GM12878 (cell line): ENCODE results near the gene RALGAPA1.

Experiments
- BRCA1 ChIP-seq: IDR thresholded peaks from 2 replicates; pipeline ENCODE4 v1.6.1; 2011; ENCODE audit warnings: low read depth, low read length, improper control_type of control experiment
- ESRRA ChIP-seq: IDR thresholded peaks from 2 replicates; pipeline ENCODE4 v1.6.1; 2012; ENCODE audit warnings: mild to moderate bottlenecking, low read length, improper control_type of control experiment
- JUND ChIP-seq: IDR thresholded peaks from 2 replicates; pipeline ENCODE4 v1.6.1; 2012; ENCODE audit warnings: low read depth, mild to moderate bottlenecking, low read length, improper control_type of control experiment, moderate library complexity
- MYC ChIP-seq: IDR thresholded peaks from 2 replicates; pipeline ENCODE4 v1.6.1; 2011; ENCODE audit warnings: mild to moderate bottlenecking, low read length, moderate library complexity, inconsistent platforms; ENCODE audit not compliant: insufficient read depth, insufficient replicate concordance, insufficient read length, severe bottlenecking
- NRF1 ChIP-seq: conservative IDR thresholded peaks from 2 replicates; pipeline ENCODE4 v1.6.1; 2011; ENCODE audit warnings: mild to moderate bottlenecking, low read depth, low read length, improper control_type of control experiment
- POLR2A ChIP-seq: IDR thresholded peaks from 2 replicates; pipeline ENCODE4 v1.6.1; 2011; ENCODE audit warnings: low read depth, mild to moderate bottlenecking, low read length
- POLR2AphosphoS5 ChIP-seq: IDR thresholded peaks from 2 replicates; pipeline ENCODE4 v1.6.1; 2011; ENCODE audit warnings: mild to moderate bottlenecking, low read length, inconsistent platforms
- RAD21 ChIP-seq: IDR thresholded peaks from 2 replicates; pipeline ENCODE4 v1.6.1; 2011; ENCODE audit warnings: mild to moderate bottlenecking, low read depth, low read length, moderate library complexity; ENCODE audit not compliant: insufficient read depth
- RELA ChIP-seq: fragments of 450-650 bp; IDR thresholded peaks from 2 replicates; pipeline ENCODE4 v1.8.0; 2014; ENCODE audit warnings: borderline replicate concordance; ENCODE audit not compliant: partially characterized antibody
- STAT3 ChIP-seq: IDR thresholded peaks from 2 replicates; pipeline ENCODE4 v1.6.1; 2011; ENCODE audit warnings: low read depth, low read length, improper control_type of control experiment
- SUZ12 ChIP-seq: fragments of 200-600 bp; sonication (generic); IDR thresholded peaks from one replicate; pipeline ENCODE4 v1.6.1; 2018; ENCODE audit warnings: antibody characterized with exemption, mild to moderate bottlenecking; ENCODE audit not compliant: unreplicated experiment
- TF ChIP-seq, protein P1 (sequence below): IDR thresholded peaks from 2 replicates; pipeline ENCODE4 v1.6.1; 2011; ENCODE audit warnings: borderline replicate concordance, low read depth, mild to moderate bottlenecking, moderate library complexity, low read length; ENCODE audit not compliant: insufficient read depth, poor library complexity, severe bottlenecking
- TF ChIP-seq, protein P2 (sequence below), 3 experiments: IDR thresholded peaks in 2 of 3; conservative IDR thresholded peaks in 1 of 3; 2 replicates each; pipeline ENCODE4 v1.5.1; 2011; ENCODE audit warnings: low read depth in 3 of 3, low read length in 3 of 3, mild to moderate bottlenecking in 3 of 3, control low read depth in 2 of 3, moderate library complexity in 2 of 3, inconsistent platforms in 1 of 3, mixed read lengths in 1 of 3; ENCODE audit not compliant: control insufficient read depth in 2 of 3, insufficient read depth in 1 of 3; ENCODE audit errors: extremely low read depth in 1 of 3
- TF ChIP-seq, protein P3 (sequence below): IDR thresholded peaks from 2 replicates; pipeline ENCODE4 v1.6.1; 2012; ENCODE audit warnings: low read depth, low read length, improper control_type of control experiment

DNA sequence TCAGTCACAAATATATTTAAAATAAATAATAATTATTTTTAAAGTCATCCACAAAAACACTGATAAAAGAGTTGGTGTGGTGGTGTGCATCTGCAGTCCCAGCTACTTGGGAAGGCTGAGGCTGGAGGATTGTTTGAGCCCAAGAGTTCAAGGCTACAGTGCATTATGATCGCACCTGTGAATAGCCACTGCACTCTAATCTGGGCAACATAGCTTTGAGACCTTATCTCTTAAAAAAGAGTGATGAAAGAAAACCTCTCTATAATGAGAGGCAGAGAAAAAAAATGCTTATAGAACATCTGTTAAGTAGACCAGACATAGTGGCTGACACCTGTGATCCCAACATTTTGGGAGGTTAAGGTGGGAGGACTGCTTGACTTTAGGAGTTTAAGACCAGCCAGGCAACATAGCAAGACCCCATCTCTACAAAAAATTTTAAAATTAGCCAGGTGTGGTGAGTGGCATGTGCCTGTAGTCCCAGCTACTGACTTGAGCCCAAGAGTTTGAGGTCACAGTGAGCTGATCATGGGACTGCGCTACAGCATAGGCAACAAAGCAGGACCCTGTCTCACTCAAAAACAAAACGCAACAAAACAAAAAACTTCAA, 50.5 kb downstream of the RALGAPA1 start:
- TF ChIP-seq, protein P1, sequence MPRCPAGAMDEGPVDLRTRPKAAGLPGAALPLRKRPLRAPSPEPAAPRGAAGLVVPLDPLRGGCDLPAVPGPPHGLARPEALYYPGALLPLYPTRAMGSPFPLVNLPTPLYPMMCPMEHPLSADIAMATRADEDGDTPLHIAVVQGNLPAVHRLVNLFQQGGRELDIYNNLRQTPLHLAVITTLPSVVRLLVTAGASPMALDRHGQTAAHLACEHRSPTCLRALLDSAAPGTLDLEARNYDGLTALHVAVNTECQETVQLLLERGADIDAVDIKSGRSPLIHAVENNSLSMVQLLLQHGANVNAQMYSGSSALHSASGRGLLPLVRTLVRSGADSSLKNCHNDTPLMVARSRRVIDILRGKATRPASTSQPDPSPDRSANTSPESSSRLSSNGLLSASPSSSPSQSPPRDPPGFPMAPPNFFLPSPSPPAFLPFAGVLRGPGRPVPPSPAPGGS, result no peak
- TF ChIP-seq ESRRA, result no peak
- TF ChIP-seq POLR2AphosphoS5, result no peak
- TF ChIP-seq POLR2A, result no peak
- no peak for TF ChIP-seq BRCA1
- TF ChIP-seq, protein P2, sequence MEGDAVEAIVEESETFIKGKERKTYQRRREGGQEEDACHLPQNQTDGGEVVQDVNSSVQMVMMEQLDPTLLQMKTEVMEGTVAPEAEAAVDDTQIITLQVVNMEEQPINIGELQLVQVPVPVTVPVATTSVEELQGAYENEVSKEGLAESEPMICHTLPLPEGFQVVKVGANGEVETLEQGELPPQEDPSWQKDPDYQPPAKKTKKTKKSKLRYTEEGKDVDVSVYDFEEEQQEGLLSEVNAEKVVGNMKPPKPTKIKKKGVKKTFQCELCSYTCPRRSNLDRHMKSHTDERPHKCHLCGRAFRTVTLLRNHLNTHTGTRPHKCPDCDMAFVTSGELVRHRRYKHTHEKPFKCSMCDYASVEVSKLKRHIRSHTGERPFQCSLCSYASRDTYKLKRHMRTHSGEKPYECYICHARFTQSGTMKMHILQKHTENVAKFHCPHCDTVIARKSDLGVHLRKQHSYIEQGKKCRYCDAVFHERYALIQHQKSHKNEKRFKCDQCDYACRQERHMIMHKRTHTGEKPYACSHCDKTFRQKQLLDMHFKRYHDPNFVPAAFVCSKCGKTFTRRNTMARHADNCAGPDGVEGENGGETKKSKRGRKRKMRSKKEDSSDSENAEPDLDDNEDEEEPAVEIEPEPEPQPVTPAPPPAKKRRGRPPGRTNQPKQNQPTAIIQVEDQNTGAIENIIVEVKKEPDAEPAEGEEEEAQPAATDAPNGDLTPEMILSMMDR (IDR thresholded peaks at IDR 0.05 in 2 of 3, conservative IDR thresholded peaks at IDR 0.05 in 1 of 3; ENCODE audit: control insufficient read depth in 2 of 3, extremely low read depth in 1 of 3, insufficient read depth in 1 of 3, low read depth in 3 of 3, low read length in 3 of 3), result no peak
- no peak for TF ChIP-seq RAD21
- TF ChIP-seq STAT3, result no peak
- TF ChIP-seq SUZ12, result no peak
- no peak for TF ChIP-seq JUND
- TF ChIP-seq MYC, result no peak
- no peak for TF ChIP-seq NRF1
- no peak for TF ChIP-seq RELA
- TF ChIP-seq, protein P3, sequence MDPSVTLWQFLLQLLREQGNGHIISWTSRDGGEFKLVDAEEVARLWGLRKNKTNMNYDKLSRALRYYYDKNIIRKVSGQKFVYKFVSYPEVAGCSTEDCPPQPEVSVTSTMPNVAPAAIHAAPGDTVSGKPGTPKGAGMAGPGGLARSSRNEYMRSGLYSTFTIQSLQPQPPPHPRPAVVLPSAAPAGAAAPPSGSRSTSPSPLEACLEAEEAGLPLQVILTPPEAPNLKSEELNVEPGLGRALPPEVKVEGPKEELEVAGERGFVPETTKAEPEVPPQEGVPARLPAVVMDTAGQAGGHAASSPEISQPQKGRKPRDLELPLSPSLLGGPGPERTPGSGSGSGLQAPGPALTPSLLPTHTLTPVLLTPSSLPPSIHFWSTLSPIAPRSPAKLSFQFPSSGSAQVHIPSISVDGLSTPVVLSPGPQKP, result no peak
